GM18858 (cell line): Measurements from ENCODE around the gene LRRC46.

Experiments
- ATAC-seq: cut with Tn5 transposase; IDR thresholded peaks from one replicate; pipeline ENCODE4 v1.9.1; 2021; ENCODE audit not compliant: unreplicated experiment

The LRRC46 gene

GRCh38 chr17:47831003-47831933, at the start of gene LRRC46, which contains the start of gene MRPL10:
Gene LRRC46, plus strand, starts transcription at chr17:47831670. Its CDS starts 320 bp downstream, at chr17:47831990.
Gene MRPL10, minus strand, starts transcription at chr17:47831541. Its CDS starts 30 bp downstream, at chr17:47831511.
- peak; percentile 55 for ATAC-seq

- ATAC-seq = no peak
Observed at GRCh38 chr17:47785538-47786123, 45.8 kb upstream of the LRRC46 start.

- ATAC-seq = no peak
Observed at GRCh38 chr17:47789611-47790561, 41.6 kb upstream of the LRRC46 start.

- ATAC-seq = no peak
Observed at GRCh38 chr17:47791025-47791424, 40.4 kb upstream of the LRRC46 start.

GRCh38 chr17:47792457-47792856, 39.0 kb upstream of the LRRC46 start:
- ATAC-seq = no peak

GRCh38 chr17:47792979-47793378, 38.5 kb upstream of the LRRC46 start:
- ATAC-seq = no peak

- ATAC-seq = no peak
Observed at GRCh38 chr17:47797797-47798196, 33.7 kb upstream of the LRRC46 start.

GRCh38 chr17:47800686-47801085, 30.8 kb upstream of the LRRC46 start:
- ATAC-seq = no peak

GRCh38 chr17:47801176-47801765, 30.2 kb upstream of the LRRC46 start:
- no peak for ATAC-seq

GRCh38 chr17:47801906-47802305, 29.6 kb upstream of the LRRC46 start:
- no peak for ATAC-seq

GRCh38 chr17:47802341-47803022, 29.0 kb upstream of the LRRC46 start:
- no peak for ATAC-seq

GRCh38 chr17:47803201-47803600, 28.3 kb upstream of the LRRC46 start:
- no peak for ATAC-seq

- no peak for ATAC-seq
Observed at GRCh38 chr17:47803751-47804150, 27.7 kb upstream of the LRRC46 start.

- no peak for ATAC-seq
Observed at GRCh38 chr17:47804461-47804860, 27.0 kb upstream of the LRRC46 start.

GRCh38 chr17:47806026-47806912, 25.2 kb upstream of the LRRC46 start:
- no peak for ATAC-seq

- no peak for ATAC-seq
Observed at GRCh38 chr17:47806913-47807255, 24.6 kb upstream of the LRRC46 start.

GRCh38 chr17:47807421-47807820, 24.0 kb upstream of the LRRC46 start:
- no peak for ATAC-seq

- no peak for ATAC-seq
Observed at GRCh38 chr17:47808036-47808829, 23.2 kb upstream of the LRRC46 start.
